HG02852 (cell line): ENCODE results near the gene CFD.
"Not testable (repeated sequence)": the region's sequence is repeated elsewhere in the genome, so short reads cannot be mapped to it uniquely, and the experiment has no call there.

Source experiments
- ATAC-seq: cut with Tn5 transposase; IDR thresholded peaks from one replicate; pipeline ENCODE4 v1.9.1; 2021; ENCODE audit warnings: mild to moderate bottlenecking, moderate library complexity; ENCODE audit not compliant: unreplicated experiment

CFD gene

DNA sequence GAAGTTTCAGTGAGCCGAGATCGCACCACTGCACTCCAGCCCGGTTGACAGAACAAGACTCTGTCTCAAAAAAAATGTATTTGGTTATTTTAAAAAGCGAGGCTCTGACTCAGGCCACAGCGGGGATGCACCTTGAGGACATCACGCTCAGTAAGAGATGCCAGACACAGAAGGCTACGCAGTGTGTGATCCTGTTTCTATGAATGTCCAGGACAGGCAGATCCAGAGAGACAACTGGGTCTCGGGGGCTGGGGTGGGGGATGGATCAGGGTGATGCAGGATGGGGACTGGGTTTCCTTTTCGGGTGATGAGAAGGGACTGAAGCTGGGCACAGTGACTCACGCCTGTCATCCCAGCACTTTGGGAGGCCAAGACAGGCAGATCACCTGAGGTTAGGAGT is 28.1 kb downstream of the CFD start:
- no peak for ATAC-seq

DNA sequence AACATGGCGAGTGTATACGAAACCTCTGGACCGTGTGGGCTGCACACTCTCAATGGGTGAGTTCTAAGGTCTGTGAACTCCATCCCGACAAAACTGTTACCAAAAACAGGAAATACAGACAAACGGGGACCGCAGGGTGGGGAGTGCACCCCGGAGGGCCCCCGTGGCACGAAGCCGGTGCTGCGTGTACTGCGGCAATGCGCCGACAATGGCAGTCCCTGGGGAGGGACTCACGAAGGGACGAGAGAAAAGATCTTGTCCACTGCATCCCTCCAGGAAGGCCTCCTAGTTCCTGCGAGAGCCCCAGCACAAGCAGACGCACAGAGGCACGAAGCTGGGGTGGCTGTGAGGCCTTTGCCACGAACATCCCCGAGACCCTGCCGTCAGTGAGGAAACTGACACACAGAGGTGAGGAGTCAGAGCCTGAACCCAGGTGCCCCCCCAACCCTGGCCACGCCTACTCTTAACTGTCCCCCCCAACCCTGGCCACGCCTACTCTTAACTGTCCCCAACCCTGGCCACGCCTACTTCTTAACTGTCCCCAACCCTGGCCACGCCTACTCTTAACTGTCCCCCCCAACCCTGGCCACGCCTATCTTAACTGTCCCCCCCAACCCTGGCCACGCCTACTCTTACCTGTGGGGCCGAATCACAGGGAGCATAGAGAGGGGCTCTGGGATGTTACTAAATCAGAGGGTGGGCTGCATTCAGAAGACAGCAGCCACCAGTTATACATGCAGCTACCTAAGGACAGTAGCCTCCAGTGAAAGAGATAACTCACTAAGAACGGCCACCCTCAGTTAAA is 29.3 kb downstream of the CFD start:
- no peak for ATAC-seq

DNA sequence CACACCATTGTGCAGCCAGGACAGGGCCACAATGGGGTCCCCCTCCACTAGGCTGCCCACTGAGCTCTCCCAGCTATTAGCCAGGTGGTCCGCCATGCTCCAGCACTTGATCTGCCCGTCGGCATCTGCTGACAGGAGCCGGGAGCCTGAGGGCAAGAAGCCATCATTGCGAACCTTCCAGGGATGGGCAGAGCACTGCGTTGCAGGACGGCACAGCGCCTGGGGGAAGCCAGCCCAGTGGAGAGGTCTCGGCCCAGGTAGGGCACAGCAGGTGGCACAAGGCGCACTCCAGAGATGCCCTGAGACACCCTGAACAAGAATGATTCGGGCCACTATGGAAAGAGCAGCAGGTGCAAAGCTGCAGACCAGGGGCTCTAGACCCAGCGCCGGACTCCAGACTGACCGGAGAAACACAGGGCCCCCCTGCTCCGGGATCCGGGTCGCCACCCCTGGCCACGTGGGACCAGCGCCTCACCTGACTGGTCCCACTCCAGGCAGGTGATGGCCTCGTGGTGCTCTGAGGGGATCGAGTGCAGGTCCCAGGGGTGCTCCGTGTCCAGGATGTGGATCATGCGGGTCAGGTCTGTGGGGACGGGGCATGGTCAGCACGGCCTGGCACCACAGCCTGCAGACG is 30.3 kb downstream of the CFD start:
- no peak for ATAC-seq

DNA sequence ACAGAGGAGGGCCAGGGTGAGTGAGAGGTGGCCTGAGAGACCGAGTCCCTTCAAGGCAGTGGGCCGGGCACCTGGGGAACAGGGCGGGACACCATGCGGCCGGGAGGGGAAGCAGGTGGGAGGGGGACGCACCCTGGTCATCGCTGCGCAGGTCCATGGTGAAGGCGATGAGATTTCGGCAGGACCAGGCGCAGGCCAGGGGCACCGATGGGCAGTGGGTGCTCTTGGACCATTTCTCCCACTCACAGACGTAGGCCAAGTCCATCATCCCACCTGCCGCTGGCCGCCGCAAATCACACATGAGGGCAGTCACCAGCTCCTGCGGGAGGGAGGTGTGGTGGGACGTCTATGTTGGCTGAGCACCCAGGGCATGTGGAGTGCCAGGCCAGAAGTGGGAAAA is 31.4 kb downstream of the CFD start:
- no peak for ATAC-seq

DNA sequence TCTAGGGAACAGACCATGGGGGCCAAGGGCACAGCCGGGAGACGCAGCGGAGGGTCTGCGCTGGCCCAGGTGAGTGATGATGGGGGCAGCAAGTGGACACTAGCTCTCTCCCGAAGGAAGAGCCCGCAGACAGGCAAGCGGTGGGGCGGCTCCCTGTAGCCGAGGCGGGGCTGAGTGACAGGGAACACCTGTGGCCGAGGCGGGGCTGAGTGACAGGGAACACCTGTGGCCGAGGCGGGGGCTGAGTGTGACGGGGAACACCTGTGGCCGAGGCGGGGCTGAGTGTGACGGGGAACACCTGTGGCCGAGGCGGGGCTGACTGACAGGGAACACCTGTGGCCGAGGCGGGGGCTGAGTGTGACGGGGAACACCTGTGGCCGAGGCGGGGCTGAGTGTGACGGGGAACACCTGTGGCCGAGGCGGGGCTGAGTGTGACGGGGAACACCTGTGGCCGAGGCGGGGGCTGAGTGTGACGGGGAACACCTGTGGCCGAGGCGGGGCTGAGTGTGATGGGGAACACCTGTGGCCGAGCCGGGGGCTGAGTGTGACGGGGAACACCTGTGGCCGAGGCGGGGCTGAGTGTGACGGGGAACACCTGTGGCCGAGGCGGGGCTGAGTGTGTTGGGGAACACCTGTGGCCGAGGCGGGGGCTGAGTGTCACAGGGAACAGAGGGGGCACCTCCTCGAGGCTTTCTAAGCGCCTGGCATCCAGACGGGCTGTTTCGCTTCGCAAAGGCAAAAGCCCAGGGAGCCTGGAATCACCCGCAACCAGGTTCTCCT is 32.1 kb downstream of the CFD start:
- not testable (repeated sequence) for ATAC-seq

DNA sequence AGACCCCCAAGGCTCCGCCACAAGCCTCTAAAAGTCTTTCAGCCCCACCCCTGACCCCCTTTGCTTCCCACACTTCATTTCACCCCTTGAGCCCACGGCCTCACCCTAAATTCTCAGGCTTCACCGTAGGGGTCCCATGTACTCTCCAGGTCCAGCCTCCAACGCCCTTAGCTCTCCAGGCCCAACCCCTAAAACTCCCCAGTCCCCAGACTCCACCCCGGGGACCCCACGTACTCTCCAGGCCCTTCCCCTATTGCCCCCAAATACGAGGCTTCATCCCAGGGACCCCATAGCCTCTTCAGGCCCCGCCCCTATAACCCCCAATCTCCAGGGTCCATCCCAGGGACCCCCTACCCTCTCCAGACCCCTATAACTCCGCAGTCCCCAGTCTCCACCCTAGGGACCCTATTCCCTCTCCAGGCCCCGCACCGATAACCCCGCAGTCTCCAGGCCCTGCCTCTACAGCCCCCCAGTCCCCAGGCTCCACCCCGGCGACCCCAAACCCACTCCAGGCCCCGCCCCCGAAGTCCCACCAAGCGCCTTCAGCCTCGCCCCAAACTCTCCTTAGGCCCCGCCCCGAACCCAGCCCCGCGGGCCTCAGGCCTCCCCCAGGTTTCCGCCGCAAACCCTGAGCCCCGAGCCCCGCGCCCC is 32.9 kb downstream of the CFD start:
- ATAC-seq = peak; percentile 19

DNA sequence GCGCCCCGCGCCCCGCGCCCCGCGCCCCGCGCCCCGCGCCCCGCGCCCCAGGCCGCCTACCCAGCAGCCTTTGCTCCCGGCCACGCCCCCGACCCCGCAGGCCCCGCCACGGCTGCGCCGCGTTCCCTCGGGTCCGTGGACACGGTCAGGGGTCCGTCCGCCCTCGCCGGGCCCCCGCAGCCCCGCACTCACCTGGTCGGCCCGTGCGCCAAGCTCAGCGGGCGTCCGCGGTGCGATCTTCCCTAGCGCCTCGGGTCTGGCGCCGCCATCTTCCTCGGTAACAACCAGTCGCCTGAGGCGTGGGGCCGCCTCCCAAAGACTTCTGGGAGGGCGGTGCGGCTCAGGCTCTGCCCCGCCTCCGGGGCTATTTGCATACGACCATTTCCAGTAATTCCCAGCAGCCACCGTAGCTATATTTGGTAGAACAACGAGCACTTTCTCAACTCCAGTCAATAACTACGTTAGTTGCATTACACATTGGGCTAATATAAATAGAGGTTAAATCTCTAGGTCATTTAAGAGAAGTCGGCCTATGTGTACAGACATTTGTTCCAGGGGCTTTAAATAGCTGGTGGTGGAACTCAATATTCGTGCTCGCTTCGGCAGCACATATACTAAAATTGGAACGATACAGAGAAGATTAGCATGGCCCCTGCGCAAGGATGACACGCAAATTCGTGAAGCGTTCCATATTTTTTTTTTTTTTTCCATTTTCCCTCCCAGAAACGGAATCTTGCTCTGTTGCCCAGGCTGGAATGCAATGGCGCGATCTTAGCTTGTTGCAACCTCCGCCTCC is 33.6 kb downstream of the CFD start, which contains the start of the genes MED16 and RNU6-9:
Gene MED16, minus strand, starts transcription at position 294 of the 796 bp plus-strand sequence. CDS start 2,056 bp downstream, outside the sequence.
Gene RNU6-9, plus strand, starts transcription at position 591 of the 796 bp plus-strand sequence.
- ATAC-seq = peak; percentile 71

DNA sequence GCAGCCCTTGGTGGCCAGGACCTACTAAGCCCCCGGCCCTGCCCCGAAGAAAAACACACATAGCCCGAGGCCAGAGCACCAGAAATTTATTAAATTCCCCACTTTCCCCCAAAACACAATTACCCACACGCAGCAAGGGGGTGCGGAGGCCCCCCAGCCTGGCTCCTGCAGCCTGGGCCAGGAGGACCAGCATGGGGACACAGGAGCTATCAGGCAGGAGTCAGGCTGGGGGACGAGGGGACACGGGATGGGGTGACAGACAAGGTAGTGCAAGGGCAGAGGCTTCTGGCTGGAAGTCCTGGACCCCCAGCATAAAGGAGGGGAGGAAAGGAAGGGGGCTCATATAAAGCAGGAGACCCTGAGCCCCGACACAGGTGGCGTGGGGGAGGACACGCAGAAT is 37.0 kb downstream of the CFD start:
- no peak for ATAC-seq

DNA sequence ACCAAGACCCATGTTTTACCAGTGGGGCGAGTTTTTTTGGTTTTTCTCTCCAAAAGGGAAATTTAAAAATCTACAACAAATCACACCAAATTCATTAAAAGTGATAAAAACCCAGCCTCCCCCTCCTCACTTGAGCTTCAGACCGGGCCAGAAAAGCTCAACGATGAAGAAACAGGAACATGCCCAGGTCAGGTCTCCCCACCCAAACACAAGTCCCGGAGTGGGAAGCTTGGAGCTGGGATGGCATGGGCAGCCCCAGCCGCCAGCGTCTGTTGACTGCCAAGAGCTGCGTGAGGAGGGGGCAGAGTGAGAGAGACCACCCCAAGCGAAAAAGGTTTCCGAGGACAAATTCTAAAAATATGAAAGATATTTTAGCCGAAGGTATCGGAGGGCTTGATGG is 37.5 kb downstream of the CFD start:
- ATAC-seq = no peak

DNA sequence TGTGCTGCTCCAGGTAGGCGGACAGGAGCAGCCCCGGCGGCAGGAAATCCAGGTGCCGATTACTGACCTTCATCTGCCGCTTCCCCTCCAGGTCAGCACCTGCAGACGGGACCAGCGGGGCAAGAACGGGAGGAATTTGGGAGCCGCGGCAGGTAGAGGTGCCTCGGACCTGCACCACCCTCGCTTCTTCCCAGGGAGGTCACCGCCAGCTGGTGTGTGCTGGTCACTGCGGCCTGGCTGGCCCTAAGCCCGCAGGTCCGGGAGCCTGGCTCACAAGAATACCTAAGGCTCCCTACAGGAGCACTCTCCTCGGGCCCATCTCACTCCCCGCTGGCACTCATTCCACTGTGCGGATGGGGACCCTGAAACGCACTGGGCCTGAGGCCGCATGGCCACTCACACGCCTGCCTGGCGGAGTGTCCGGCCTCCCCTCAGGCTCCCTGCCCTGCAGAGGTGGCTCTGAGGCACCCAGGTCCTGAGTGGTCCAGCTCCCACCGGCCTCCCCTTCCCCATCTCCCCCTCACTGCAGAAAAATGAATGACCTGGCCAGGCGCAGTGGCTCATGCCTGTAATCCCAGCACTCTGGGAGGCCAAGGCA is 38.1 kb downstream of the CFD start:
- no peak for ATAC-seq

DNA sequence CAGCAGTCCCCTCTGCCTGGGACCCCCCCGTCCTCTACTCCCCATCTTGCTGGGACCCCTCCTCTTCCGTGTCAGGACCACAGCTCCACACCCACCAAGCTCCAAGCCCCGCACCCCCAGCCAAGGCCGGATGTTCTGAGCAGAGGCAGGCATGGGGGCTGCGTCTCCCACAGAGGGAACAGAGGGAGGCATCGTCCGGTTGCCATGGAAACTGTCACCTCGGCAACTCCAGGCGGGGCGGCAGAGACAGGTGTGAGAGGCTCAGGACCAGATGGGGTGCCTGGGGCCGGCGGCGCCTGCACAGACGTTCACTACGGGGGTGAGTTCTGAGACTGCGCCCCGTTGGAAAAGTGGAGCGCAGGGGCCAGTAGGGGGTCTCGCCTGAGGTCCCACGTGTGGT is 39.2 kb downstream of the CFD start:
- ATAC-seq = no peak

DNA sequence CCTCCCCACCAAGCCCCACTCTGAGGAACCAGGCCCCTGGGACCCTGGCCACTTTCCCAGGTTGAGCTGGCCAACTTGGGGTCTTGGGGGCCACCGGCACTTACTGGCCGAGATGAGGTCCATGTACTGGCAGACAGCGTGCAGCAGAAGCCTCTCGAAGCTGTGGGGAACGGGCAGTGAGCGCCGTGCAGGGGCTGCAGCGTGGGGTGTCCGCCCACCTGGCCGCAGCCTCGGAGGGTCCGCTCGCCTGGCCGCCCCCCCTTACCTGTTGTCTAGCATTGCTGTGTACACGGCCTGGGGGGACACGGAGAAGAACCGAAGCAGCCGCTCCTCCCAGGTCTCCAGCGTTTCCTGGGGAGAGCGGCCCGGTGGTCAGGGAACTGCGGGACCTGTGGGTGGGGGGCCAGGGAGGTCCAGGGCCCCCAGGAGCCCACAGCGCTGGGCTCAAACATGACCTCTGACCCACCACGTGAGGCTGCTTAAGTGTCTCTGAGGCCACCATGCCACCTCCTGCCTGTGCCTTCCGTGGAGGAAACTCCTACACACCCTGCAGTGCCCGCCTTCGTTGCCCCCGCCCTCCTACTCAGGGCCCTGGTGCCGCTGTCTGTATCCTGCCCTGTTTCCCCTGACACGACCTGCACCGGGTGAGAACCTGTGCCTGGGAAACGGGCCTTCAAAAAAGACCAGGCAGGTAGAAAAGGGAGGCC is 40.0 kb downstream of the CFD start:
- no peak for ATAC-seq

DNA sequence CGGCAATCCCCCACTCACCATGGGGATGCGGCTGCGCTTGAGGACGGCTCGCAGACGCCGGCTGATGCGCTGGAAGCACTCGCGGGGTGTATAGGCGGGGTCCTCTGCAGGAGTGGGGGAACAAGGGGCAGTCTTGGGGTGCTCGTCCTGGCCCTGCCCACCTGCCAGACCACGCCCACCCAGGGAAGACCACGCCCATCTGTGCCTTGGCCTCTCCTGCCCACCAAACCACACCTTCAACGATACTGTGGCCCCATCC is 40.5 kb downstream of the CFD start:
- no peak for ATAC-seq

DNA sequence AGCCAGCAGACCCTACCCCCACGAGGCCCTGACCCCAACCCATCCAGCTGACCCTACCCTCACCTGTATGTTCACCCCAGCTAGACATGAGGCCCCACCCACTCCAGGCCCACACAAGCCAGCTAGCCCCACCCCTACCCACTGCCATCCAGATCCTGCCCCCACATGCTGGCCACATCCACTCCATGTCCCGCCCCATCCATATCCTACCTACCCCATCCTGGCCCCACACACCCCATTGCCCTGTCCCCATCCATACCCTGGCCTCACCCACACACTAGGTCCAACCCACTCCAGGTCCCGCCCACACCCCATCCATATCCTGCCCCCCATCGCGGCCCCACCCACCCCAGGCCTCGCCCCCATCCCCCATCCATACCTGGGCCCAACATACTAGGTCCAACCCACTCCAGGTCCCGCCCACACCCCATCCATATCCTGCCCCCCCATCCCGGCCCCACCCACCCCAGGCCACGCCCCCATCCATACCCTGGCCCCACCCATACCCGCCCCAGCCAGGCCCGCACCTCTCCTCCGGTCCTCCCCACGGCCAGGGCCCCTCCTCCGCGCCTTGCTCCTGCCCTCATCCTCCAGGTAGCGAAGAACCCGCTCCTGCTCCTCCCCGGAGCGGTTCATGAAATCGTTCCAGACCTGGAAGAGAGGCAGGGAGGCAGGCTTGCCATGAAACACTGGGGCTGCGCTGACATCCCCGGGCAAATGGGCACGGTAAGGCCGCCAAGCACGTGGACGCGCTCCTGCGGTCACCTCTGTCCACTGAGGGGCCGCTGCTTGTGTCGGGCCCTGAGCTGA is 41.0 kb downstream of the CFD start:
- ATAC-seq = no peak

DNA sequence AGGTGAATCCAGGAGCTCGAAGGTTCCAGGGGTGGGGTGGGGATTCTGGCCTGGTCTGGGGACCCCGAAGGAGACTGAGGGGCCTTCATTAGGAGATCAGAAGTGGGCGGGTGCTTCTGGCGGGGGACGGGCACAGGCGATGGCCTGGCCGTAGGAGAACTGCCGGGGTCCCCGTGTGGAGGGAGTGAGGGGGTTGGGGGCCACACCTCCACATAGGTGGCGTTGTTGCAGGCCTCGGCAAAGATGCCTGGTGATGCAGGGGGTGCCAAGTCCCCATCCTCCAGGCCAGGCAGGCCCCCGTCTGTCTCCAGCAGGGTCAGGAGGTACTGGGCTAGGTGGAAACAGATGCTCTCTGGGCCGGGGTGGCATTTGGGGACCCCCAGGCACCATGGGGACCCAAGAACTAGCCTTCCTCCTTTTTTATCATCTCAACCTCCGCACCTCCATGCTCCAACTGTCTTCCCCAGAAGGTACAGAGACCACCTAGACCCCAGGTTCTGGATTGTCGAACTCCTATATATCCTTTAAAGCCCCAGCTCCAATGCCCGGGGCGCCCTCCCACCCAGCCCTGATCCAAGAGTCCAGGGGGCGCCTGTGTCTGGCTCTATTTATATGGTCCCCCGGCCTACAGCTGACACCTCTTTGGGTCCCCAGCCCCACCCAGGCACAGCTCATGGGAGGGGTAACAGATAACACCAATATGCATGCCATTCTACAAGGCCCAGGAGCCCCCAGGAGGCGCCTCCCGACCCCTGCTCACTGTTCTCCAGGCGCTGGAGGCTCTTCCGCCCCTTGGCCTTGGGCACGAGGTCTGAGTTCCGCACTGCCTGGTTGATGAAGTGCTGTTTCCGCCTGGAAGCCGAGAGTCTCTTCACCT is 42.0 kb downstream of the CFD start:
- ATAC-seq = no peak

DNA sequence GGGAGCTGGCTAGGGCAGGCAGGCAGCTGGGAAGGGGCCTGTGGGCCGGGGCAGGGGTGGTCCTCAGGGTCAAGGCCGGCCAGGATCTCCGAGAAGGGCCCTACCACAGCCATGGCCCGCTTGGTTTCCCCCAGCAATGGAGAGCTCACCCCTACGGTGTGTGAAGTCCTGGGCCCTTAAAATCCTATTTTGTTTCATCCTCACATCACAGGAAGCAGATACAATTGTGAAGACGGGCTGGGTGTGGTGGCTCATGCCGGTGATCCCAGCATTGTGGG is 42.6 kb downstream of the CFD start:
- no peak for ATAC-seq

DNA sequence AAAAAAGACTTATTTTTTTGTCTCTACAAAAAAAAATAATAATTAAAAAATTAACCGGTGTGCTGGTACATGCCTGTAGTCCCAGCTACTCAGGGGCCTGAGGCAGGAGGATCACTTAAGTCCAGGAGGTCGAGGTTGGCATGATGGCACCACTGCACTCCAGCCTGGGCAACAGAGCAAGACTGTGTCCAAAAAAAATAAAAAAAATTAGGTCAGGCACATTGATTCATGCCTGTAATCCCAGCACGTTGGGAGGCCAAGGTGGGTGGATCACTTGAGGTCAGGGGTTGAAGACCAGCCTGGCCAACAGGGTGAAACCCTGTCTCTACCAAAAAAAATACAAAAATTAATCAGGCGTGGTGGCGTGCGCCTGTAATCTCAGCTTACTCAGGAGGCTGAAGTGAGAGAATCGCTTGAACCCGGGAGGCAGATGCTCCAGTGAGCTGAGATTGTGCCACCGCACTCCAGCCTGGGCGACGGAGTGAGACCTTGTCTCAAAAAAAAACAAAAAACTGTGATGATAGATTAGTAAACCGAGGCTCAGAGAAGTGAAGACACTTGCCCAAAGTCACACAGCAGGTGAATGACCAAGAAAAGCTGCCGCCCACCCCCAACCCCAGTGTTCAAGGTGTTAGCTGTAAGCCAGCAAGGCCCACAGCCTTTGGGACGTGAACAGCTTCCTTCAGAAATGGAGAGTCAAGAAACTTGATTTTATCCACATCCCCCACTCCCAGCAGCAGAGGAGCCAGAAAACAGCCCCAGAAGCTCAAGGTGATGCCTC is 43.2 kb downstream of the CFD start:
- ATAC-seq = no peak
